ENCODE results near the gene NAA20. TPM values are rescaled to one million over a fixed set of nuclear protein-coding genes. Genes with fewer than 3 reads are reported as not detected.

NAA20 gene
- polyA plus RNA-seq, 1 donor (not counting 4 experiments of a cell fraction or from before 2014, with no cell fraction given), result 204 TPM

DNA sequence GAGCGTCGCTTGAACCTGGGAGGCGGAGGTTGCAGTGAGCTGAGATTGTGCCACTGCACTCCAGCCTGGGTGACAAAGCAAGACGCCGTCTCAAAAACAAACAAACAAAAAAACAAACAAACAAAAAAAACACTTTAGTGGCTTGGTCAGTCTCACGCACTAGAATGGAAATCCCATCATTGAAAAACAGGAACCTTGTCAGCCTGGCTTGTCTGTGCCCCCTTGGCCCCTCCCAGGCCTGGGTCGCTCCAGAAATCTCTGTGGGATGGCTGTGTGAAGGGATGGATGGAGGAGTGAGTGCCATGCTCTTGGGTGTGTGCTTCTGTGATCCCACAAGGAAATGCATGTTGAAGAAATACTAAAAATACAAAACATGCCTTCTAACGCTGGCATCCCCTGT lies 20.9 kb upstream of the NAA20 start:
- dilution Hi-C loops (cut with MboI; ENCODE audit: extremely low pct_ligation_motif_present, low sequenced_read_pairs), result no loop called here
- Histone ChIP-seq H3K27me3 (ENCODE audit: control insufficient read depth, extremely low read depth, insufficient read depth, low read length) (no peaks in the 10 kb centered on the region), H3K27ac (ENCODE audit: control insufficient read depth, insufficient read depth, low read length) (no peak overlapping the region), H3K9me3 (ENCODE audit: control insufficient read depth, low read depth, low read length) (no peaks in the 10 kb centered on the region), H3K36me3 (ENCODE audit: control insufficient read depth in 2 of 2, extremely low read depth in 1 of 2, insufficient read depth in 2 of 2, low read length in 2 of 2) (peaks cover 40 to 44% of the 10 kb centered on the region in 2 experiments), H3K4me3 (ENCODE audit: control insufficient read depth in 2 of 3, extremely low read depth in 1 of 3, insufficient read depth in 2 of 3, low read depth in 1 of 3, low read length in 3 of 3) (no peak overlapping the region), H3K9ac (ENCODE audit: control insufficient read depth, extremely low read depth, insufficient read depth, low read length) (peak overlapping the region; percentile 19), H3K79me2 (ENCODE audit: control insufficient read depth, insufficient read depth, low read length) (peaks cover 52% of the 10 kb centered on the region), H3K9me1 (ENCODE audit: control insufficient read depth, extremely low read depth, insufficient read depth, low read length) (no peaks in the 10 kb centered on the region), H3K4me1 (ENCODE audit: control insufficient read depth, extremely low read depth, insufficient read depth, low read length) (peaks cover 43% of the 10 kb centered on the region), H4K20me1 (ENCODE audit: control insufficient read depth, extremely low read depth, insufficient read depth, low read length) (no peaks in the 10 kb centered on the region), H3K4me2 (ENCODE audit: control insufficient read depth, extremely low read depth, insufficient read depth, low read depth, low read length) (no peak overlapping the region), H2AFZ (ENCODE audit: control insufficient read depth, low read length) (no peak overlapping the region)
- DNase-seq (ENCODE audit: low read depth, low spot score) (no peak), FAIRE-seq (no peak)
- no peak for TF ChIP-seq EZH2 (IDR thresholded peaks at IDR 0.05; ENCODE audit: low read length)
- TF ChIP-seq, protein P1, sequence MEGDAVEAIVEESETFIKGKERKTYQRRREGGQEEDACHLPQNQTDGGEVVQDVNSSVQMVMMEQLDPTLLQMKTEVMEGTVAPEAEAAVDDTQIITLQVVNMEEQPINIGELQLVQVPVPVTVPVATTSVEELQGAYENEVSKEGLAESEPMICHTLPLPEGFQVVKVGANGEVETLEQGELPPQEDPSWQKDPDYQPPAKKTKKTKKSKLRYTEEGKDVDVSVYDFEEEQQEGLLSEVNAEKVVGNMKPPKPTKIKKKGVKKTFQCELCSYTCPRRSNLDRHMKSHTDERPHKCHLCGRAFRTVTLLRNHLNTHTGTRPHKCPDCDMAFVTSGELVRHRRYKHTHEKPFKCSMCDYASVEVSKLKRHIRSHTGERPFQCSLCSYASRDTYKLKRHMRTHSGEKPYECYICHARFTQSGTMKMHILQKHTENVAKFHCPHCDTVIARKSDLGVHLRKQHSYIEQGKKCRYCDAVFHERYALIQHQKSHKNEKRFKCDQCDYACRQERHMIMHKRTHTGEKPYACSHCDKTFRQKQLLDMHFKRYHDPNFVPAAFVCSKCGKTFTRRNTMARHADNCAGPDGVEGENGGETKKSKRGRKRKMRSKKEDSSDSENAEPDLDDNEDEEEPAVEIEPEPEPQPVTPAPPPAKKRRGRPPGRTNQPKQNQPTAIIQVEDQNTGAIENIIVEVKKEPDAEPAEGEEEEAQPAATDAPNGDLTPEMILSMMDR (optimal IDR thresholded peaks at IDR 0.05 in 1 of 3, IDR thresholded peaks at IDR 0.05 in 1 of 3, conservative IDR thresholded peaks at IDR 0.05 in 1 of 3; ENCODE audit: extremely low read depth in 1 of 3, insufficient read depth in 2 of 3, low read length in 3 of 3), result no peak

DNA sequence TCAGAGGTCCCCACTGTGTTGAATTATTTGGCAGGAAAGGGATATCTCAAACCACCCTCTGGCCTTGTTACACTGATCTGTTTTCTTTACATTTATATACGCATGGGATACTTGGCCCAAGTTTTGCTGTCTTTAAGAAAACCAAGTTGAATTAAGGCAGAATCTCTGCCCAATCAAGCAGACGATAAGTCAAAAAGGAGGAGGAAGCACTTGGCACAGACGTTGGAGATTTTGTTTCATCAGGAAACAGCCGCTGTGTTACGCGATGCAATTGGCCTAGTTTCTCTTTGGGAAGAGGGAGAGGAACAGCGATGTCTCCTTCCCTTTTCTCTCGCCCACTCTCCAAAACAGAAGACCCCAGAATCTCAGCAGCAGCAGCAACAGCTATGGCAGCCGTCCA lies 20.2 kb upstream of the NAA20 start:
- Histone ChIP-seq H2AFZ (ENCODE audit: control insufficient read depth, low read length) (no peak overlapping the region), H3K27ac (ENCODE audit: control insufficient read depth, insufficient read depth, low read length) (no peak overlapping the region), H3K9ac (ENCODE audit: control insufficient read depth, extremely low read depth, insufficient read depth, low read length) (peak overlapping the region; percentile 19), H3K9me3 (ENCODE audit: control insufficient read depth, low read depth, low read length) (no peaks in the 10 kb centered on the region), H3K9me1 (ENCODE audit: control insufficient read depth, extremely low read depth, insufficient read depth, low read length) (no peaks in the 10 kb centered on the region), H3K4me2 (ENCODE audit: control insufficient read depth, extremely low read depth, insufficient read depth, low read depth, low read length) (no peak overlapping the region), H3K4me3 (ENCODE audit: control insufficient read depth in 2 of 3, extremely low read depth in 1 of 3, insufficient read depth in 2 of 3, low read depth in 1 of 3, low read length in 3 of 3) (no peak overlapping the region), H4K20me1 (ENCODE audit: control insufficient read depth, extremely low read depth, insufficient read depth, low read length) (no peaks in the 10 kb centered on the region), H3K4me1 (ENCODE audit: control insufficient read depth, extremely low read depth, insufficient read depth, low read length) (peaks cover 38% of the 10 kb centered on the region), H3K27me3 (ENCODE audit: control insufficient read depth, extremely low read depth, insufficient read depth, low read length) (no peaks in the 10 kb centered on the region), H3K36me3 (ENCODE audit: control insufficient read depth in 2 of 2, extremely low read depth in 1 of 2, insufficient read depth in 2 of 2, low read length in 2 of 2) (peaks cover 44 to 45% of the 10 kb centered on the region in 2 experiments), H3K79me2 (ENCODE audit: control insufficient read depth, insufficient read depth, low read length) (peaks cover 49% of the 10 kb centered on the region)
- DNase-seq (ENCODE audit: low read depth, low spot score), result no peak
- no peak for FAIRE-seq
- dilution Hi-C loops (cut with MboI; ENCODE audit: extremely low pct_ligation_motif_present, low sequenced_read_pairs), result no loop called here
- no peak for TF ChIP-seq EZH2 (IDR thresholded peaks at IDR 0.05; ENCODE audit: low read length)
- TF ChIP-seq, protein P1 (optimal IDR thresholded peaks at IDR 0.05 in 1 of 3, IDR thresholded peaks at IDR 0.05 in 1 of 3, conservative IDR thresholded peaks at IDR 0.05 in 1 of 3; ENCODE audit: extremely low read depth in 1 of 3, insufficient read depth in 2 of 3, low read length in 3 of 3), result no peak
